Muscle of back (tissue), 11 donors: ENCODE results near the gene WIPF1. TPM values are rescaled to one million over a fixed set of nuclear protein-coding genes. Genes with fewer than 3 reads are reported as not detected.
"Not testable (repeated sequence)": the region's sequence is repeated elsewhere in the genome, so short reads cannot be mapped to it uniquely, and the experiment has no call there.

Experiments
- DNase-seq, 3 donors: peaks; one replicate each; pipeline versions ENCODE4 v3.0.0 to v3.0.0-alpha.2; 2013
- polyA plus RNA-seq, 10 donors: library from polyadenylated mRNA; unstranded; fragments of 120-200 nt; gene quantifications; one replicate each; pipeline ENCODE4 v1.2.1, GENCODE V29; 2013; ENCODE audit not compliant: insufficient read length in 10 of 10

Gene WIPF1
- polyA plus RNA-seq, 10 donors = 34.7 to 51.3 (median 43.7) TPM

DNA sequence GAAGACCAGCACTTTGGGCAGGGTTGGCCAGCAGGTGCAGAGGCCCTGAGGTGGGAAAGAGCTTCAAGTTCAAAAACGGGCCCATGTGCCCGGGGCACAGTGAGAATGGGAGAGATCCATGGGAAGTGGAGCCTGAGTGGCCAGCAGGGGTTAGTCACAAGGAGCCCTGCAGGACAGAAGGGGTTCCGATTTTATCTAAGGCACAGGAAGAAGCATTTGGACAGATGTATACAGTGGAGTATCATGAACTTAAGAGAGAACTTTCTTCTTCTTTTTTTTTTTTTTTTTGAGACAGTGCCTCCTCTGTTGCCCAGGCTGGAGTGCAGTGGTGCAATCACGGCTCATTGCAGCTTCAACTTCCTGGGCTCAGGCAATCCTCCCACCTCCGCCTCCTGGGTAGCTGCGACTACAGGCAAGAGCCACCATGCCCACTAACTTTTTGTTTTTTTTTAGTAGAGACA, 24.0 kb downstream of the WIPF1 start:
- no peak for DNase-seq

DNA sequence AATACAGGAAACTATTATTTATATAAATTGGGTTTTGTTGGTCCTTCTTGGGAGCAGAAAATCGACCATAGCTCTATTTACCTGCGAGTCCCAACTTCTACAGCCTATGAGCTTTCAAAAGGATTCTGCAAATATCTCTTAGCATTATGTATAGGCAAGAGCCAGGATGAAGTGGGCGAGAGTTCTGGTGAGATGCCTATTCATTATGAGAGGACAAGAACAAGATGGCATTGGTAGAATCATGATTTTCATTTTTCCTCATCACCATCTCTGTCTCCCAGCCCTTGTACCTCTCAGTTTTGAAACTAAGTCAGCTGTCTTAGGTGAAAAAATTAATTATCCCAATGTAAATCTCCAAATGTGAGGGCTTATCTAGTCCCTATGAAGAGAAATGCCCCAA, 25.0 kb downstream of the WIPF1 start:
- DNase-seq = no peak

DNA sequence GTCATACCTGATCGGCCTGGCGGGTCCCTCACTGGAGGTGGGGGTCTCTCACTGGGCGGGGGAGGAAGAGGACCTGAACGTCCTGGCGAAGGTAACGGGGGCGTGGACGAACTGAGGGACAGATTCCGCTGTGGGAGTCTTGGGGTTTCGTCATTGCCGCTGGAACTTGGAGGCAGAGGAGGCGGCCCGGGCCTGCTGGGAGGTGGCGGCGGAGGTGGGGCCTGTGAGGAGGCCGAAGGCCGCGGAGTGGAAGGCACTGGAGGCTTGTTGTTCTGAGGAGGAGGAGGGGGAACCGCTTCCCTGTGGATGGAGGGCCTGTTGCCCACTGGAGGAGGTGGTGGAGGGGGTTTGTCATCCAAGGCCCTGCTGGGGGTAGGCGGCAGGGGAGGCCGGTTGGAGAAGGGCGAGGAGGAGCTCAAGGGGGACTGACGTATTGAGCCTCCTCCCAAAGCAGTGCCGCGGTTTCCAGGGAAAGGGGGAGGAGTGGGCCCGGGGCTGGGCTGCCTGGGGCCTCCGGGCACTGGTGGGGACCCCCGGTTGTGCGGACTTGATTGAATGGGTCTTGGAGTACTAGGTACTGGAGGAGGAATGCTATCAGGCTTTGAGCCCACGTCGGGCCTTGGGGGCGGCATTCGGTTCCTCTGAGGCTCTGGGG, 25.8 kb downstream of the WIPF1 start:
- DNase-seq = no peak

GRCh38 chr2:174570318-174570958, 27.2 kb downstream of the WIPF1 start:
- no peak for DNase-seq

DNA sequence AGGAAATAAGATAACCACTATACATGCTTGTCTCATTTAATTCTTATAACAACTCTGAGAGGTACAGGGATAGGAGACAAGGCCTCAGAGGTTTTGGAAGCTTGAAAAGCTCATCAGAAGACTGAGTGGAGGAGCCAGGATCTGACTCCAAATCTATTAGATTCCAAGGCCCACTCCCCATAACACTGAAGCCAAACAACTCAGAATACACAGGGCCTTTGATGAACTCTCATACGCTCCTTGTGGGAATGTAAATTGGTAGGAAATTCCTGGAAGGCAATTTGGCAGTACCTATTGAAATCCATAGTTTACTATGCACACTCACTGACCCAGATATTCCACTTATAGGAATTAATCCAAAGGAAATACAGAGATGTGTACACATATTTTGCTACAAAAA, 27.9 kb downstream of the WIPF1 start:
- peak in 1 of 3 donors; percentile 62 for DNase-seq

GRCh38 chr2:174568425-174568824, 29.2 kb downstream of the WIPF1 start:
- DNase-seq = no peak

GRCh38 chr2:174566871-174567270, 30.7 kb downstream of the WIPF1 start:
- DNase-seq = no peak

- DNase-seq = no peak
These were observed 33.9 kb downstream of the WIPF1 start for GRCh38 chr2:174563530-174564282.

DNA sequence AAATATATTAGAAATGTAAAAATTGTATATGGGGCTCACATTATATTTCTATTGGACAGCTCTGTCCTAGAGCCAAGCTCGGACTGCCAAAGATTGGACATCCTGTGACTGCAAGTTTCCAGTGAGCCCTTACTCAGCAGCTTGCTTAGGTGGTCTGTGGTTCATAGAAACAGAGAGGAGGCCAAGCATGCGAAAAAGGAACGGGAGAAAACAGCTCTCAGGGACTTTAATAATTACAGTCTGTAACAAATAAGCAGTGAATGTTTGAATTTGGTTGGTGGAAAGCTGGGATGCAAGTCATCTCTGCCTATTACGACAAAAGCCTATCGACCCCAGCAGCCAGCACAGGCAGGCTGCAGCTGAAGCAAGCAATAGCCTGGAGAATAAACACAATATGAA, 35.6 kb downstream of the WIPF1 start:
- peak; percentile 59 to 83 (median 67) for DNase-seq

GRCh38 chr2:174561283-174561971, 36.2 kb downstream of the WIPF1 start:
- peak; percentile 87 to 97 (median 95) for DNase-seq

GRCh38 chr2:174560737-174561136, 36.9 kb downstream of the WIPF1 start:
- no peak for DNase-seq

GRCh38 chr2:174555998-174556397, 41.6 kb downstream of the WIPF1 start:
- no peak for DNase-seq

- DNase-seq = peak in 1 of 3 donors; percentile 50
These were observed 43.0 kb downstream of the WIPF1 start for GRCh38 chr2:174554529-174555150.

DNA sequence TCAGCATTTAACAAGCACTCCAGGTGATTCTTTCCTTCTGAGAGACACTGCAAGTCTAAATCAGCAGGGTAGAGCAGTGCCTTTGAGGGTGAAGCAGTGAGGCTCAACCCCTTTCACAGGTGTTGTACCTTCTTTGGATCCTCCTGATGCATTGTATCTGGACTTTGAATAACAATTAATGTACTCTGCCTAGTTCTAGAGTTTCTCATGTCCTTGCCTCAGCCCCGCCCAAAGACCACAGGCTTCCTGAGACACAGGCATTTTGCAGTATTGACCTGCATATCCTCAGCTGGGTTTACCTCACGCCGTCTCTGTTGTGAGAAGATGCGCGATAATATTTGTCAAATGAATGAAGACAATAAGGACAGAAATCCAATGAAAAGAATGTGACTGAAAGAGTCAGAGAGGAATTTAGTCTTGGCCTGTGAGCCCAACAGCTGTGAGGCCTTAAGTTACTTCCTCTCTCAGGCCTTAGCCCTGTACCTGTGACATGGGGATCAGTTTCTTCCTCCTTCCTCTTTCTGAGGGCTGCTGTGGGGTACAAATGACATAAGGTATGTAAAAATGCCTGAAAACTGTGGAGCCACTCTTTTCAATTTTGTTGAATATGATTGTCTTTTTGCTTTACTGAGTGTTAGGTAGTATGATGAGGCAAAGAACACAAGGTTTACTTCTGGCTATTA, 43.7 kb downstream of the WIPF1 start:
- peak in 1 of 3 donors; percentile 31 for DNase-seq

DNA sequence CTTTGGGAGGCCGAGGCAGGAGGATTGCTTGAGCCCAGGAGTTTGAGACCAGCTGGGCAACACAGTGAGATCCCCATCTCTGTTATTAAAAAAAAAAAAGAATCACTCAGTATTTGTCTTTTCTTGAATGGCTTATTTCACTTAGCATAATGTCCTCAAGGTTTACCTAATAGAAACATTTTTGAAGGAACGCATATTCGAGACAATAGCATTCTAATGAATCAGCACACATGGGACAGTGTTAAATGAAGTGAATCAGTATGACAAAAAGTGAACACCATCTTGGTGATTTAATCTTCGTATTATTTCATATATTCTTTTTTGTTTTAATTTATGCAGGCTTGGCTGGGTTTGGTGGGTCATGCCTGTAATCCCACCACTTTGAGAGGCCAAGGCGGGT, 44.7 kb downstream of the WIPF1 start:
- DNase-seq = no peak

DNA sequence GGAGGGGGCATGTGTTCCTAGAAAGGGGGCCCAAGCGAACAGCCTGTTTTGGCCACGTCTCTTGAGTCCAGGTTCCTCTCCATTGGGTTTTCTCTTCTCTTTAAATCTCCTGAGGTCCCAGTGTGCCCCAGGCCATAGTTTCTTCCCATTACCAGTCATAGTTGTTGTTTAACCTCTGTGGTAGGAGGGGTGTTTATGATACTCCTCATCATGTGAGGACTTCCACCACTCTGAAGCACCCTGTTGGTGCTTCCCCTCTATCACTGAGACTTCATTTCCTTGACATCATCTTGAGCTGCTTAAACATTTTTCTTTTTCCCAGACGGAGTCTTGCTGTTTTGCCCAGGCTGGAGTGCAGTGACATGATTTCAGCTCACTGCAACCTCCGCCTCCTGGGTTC, 45.9 kb downstream of the WIPF1 start:
- DNase-seq = no peak

DNA sequence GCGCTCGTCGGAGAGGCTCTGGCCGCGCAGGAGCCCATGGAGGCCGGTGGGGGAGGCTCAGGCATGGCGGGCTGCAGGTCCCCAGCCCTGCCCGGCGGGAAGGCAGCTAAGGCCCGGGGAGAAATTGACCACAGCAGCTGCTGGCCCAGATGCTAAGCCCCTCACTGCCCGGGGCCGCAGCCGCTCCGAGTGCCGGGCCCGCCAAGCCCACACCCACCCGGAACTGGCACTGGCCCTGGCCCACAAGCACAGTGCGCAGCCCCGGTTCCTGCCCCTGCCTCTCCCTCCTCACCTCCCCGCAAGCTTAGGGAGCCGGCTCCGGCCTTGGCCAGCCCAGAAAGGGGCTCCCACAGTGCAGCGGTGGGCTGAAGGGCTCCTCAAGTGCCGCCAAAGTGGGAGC, 49.0 kb downstream of the WIPF1 start:
- not testable (repeated sequence) for DNase-seq

DNA sequence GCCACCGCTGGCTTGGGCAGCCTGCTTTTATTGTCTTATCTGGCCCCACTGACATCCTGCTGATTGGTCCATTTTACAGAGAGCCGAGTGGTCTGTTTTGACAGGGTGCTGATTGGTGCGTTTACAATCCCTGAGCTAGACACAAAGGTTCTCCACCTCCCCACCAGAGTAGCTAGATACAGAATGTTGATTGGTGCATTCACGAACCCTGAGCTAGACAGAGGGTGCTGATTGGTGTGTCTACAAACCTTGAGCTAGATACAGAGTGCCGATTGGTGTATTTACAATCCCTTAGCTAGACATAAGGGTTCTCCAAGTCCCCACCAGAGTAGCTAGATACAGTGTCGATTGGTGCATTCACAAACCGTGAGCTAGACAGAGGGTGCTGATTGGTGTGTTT, 49.6 kb downstream of the WIPF1 start:
- DNase-seq = not testable (repeated sequence)

DNA sequence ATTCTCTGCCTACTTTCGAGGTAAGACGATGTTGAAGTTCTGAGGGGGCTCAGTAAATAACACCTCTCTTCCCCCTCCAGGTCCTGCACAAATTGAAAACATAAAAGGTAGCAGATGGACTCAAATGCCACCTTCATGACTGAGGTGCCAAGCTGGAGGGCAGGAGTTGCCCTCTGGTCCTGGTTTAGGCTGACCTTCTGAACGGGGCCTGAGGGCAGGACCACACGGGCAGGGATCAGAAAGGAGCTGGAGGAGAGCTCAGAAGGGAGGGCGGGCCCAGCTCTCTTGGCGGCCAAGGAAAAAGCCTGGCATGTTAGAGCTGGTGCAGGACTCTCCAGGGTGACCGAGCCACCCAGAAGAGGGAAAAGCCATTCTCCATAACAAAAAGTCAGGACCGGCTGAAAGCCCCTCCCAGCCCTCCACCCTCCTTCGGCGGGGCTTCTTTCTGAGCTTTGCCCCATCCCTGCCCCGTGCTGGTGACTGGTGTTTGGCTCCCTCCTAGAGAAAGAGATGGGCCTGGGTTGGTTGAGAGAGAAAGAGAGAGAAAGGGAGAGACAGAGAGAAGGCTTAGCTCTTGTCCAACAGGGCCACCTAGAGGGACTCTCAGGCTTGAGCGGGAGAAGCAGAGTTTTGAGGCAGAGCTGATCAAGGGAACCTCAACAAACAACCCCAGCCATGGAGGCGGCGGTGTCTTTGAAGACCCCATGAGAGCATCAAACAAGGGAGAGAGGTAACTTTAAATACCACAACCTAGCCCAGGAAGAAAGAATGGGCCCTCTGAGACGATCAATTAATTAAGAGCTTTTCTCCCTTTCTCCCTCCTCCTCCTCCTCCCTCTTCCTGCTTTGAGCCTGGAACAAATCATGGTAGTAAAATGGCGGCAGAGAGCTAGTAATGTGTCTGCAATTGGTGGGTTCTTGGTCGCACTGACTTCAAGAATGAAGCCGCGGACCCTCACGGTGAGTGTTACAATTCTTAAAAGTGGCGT, 50.8 kb downstream of the WIPF1 start:
- peak in 1 of 3 donors; percentile 34 for DNase-seq

DNA sequence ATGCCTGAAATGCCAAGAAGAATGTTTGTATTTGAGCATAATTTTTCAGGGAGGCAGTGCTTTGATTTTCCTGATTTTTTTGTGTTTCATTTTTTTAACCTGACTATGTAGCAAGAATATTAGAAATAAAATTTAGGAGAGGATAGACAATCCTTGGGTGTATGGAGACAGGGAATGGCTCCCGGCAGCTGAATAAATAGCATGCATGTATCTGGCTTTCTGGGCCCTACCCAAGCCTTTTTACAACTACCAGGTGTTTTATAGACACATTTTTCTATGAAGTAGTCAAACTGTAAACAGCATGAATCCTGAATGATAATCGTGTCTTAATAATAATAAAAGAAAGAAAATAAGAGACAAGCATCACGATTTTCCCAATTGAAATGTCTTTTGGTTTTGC, 52.4 kb downstream of the WIPF1 start:
- DNase-seq = no peak
